ENCODE data around the gene MCM9. TPM values are rescaled to one million over a fixed set of nuclear protein-coding genes. Genes with fewer than 3 reads are reported as not detected.

Gene MCM9
- total and polyA plus RNA-seq, 2 of the 4 experiments (the other 2 are of a cell fraction): 3.5 to 7.2 TPM

- no peaks in the 10 kb centered on the region for H3K27me3 ChIP-seq (ENCODE audit: control insufficient read depth, insufficient read depth, low read length)
- no peaks in the 10 kb centered on the region for H4K20me1 ChIP-seq (ENCODE audit: insufficient read depth, low read length)
- H2AK9ac ChIP-seq (replicated peaks; ENCODE audit: low read depth, low read length, poor library complexity): peak overlapping the region; percentile 43
- H2AFZ ChIP-seq (replicated peaks; ENCODE audit: low read length, poor library complexity): peak overlapping the region; percentile 81
- ChIA-PET CTCF (interaction anchor here (0.5 to 1.2 kb wide), 2 partner anchors 10 to 234 kb away, joined by 3 to 4 read pairs; no protein-coding TSS in a partner anchor), POLR2A (ENCODE audit: unreplicated experiment) (no interaction called here)
- no peaks in the 10 kb centered on the region for H3K36me3 ChIP-seq (ENCODE audit: control insufficient read depth, insufficient read depth, low read length)
- H2BK5ac ChIP-seq (ENCODE audit: low read depth, low read length, poor library complexity, severe bottlenecking): peak overlapping the region; percentile 87
- intact Hi-C loops (cut with micrococcal nuclease): no loop called here
- H3K18ac ChIP-seq (ENCODE audit: low read depth, low read length): peak overlapping the region; percentile 44
- peak overlapping the region; percentile 48 for H3K4me2 ChIP-seq (ENCODE audit: low read depth, low read length)
- in situ Hi-C loops (cut with MboI; ENCODE audit: low sequenced_read_pairs): no loop called here
- peak overlapping the region; percentile 75; the same call in 2 of the 3 replicates for H2BK15ac ChIP-seq (ENCODE audit: low read depth, low read length)
- ATAC-seq (ENCODE audit: low read depth) (peak; percentile 94), DNase-seq (peak; percentile 85)
- peak overlapping the region; percentile 90 for H3K4ac ChIP-seq (ENCODE audit: low read depth, low read length)
- peak overlapping the region; percentile 84 for H3K27ac ChIP-seq (ENCODE audit: insufficient read depth, low read length)
- H3K9me3 ChIP-seq (ENCODE audit: control insufficient read depth, insufficient read depth, low read length): no peaks in the 10 kb centered on the region
- H3K56ac ChIP-seq (ENCODE audit: extremely low read depth, insufficient read depth, low read length): peak overlapping the region; percentile 75; the same call in 1 of the 2 replicates
- 0 out of 2 replicates have a peak, but pooled peaks have one; percentile 21 for TF ChIP-seq FOS (IDR thresholded peaks at IDR 0.05; ENCODE audit: low read depth, low read length)
- TF ChIP-seq RAD21 (IDR thresholded peaks at IDR 0.05; ENCODE audit: low read length): no peak
- no peak for TF ChIP-seq SMC3 (IDR thresholded peaks at IDR 0.05; ENCODE audit: low read depth, low read length)
- no peak for TF ChIP-seq MAZ (IDR thresholded peaks at IDR 0.05; ENCODE audit: borderline replicate concordance, low read depth, low read length)
- H3K4me3 ChIP-seq (ENCODE audit: insufficient read depth, low read depth, low read length): no peak overlapping the region
- peak overlapping the region; percentile 73; the same call in 1 of the 2 replicates for H3K14ac ChIP-seq (replicated peaks; ENCODE audit: low read depth, low read length)
- H2AK5ac ChIP-seq (ENCODE audit: low read depth, low read length): peak overlapping the region; percentile 72; the same call in 1 of the 2 replicates
- peaks cover 5% of the 10 kb centered on the region for H3K4me1 ChIP-seq (ENCODE audit: control insufficient read depth, insufficient read depth, low read length)
- no TSS peak for BruUV-seq (replicated peaks)
- no peaks in the 10 kb centered on the region for H3K9me1 ChIP-seq (ENCODE audit: insufficient read depth, low read length)
- H2BK120ac ChIP-seq (ENCODE audit: low read depth, low read length): peak overlapping the region; percentile 94
- peak overlapping the region; percentile 27 for H3K9ac ChIP-seq (ENCODE audit: low read depth, low read length)
- H3K79me1 ChIP-seq (ENCODE audit: low read depth in 1 of 2, low read length in 2 of 2): peaks cover 12 to 19% of the 10 kb centered on the region in 2 experiments; a peak in 3 of 4 replicates
- peak overlapping the region; percentile 92 for H3K23ac ChIP-seq (ENCODE audit: low read depth, low read length)
- dilution Hi-C loops (cut with HindIII; ENCODE audit: low sequenced_read_pairs, unreplicated experiment): no loop called here
- H2BK20ac ChIP-seq (ENCODE audit: low read depth, low read length): peak overlapping the region; percentile 77
- H4K5ac ChIP-seq (ENCODE audit: low read depth, low read length): peak overlapping the region; percentile 24
- peak overlapping the region; percentile 13 to 86; a peak in 3 of 4 replicates for H4K8ac ChIP-seq (ENCODE audit: low read depth in 2 of 2, low read length in 2 of 2)
- peak overlapping the region; percentile 91 for H4K91ac ChIP-seq (ENCODE audit: insufficient read depth, low read depth, low read length)
Observed at GRCh38 chr6:118876814-118877213, 58.1 kb downstream of the MCM9 start.

Measured in IMR-90 (cell line).